Neural cell (in vitro differentiated cells): ENCODE data around the gene ASAP3. TPM values are rescaled to one million over a fixed set of nuclear protein-coding genes. Genes with fewer than 3 reads are reported as not detected.

Experiments used
- H2AFZ ChIP-seq: fragments of 200-600, 300-800 bp; sonication (generic), shearing (Covaris generic); 2 replicates; pipeline ENCODE4 v1.6.0; 2014; ENCODE audit warnings: low read depth, mild to moderate bottlenecking, antibody characterized with exemption, low read length, moderate library complexity
- H3F3A ChIP-seq: fragments of 200-600 bp; shearing (Covaris generic); 2 replicates; pipeline ENCODE4 v1.6.1; 2016; ENCODE audit warnings: mild to moderate bottlenecking, moderate library complexity, mixed read lengths, antibody characterized with exemption, low read length; ENCODE audit not compliant: insufficient read depth, poor library complexity, severe bottlenecking
- H3K27ac ChIP-seq: fragments of 200-600, 300-800 bp; sonication (generic), shearing (Covaris generic); 2 replicates; pipeline ENCODE4 v1.5.1; 2014; ENCODE audit warnings: mild to moderate bottlenecking, low read length, moderate library complexity
- H3K27me3 ChIP-seq: fragments of 300-800, 200-600 bp; sonication (generic), shearing (Covaris generic); 2 replicates; pipeline ENCODE4 v1.6.0; 2014; ENCODE audit warnings: mild to moderate bottlenecking, low read depth, low read length, moderate library complexity; ENCODE audit not compliant: insufficient read depth
- H3K36me3 ChIP-seq: fragments of 300-800, 200-600 bp; sonication (generic), shearing (Covaris generic); 2 replicates; pipeline ENCODE4 v1.5.1; 2014; ENCODE audit warnings: mild to moderate bottlenecking, antibody characterized with exemption, low read length, moderate library complexity; ENCODE audit not compliant: insufficient read depth
- H3K4me2 ChIP-seq: fragments of 300-800, 200-600 bp; sonication (generic), shearing (Covaris generic); 2 replicates; pipeline ENCODE4 v1.6.0; 2014; ENCODE audit warnings: mild to moderate bottlenecking, low read length
- H3K4me3 ChIP-seq: fragments of 300-800, 200-600 bp; sonication (generic), shearing (Covaris generic); 2 replicates; pipeline ENCODE4 v1.5.1; 2014; ENCODE audit warnings: mild to moderate bottlenecking, low read length, moderate library complexity
- H3K79me2 ChIP-seq: fragments of 200-600 bp; shearing (Covaris generic); replicated peaks from 2 replicates; pipeline ENCODE4 v1.6.0; 2014; ENCODE audit warnings: mild to moderate bottlenecking, low read length, moderate library complexity; ENCODE audit not compliant: insufficient read depth
- H3K9ac ChIP-seq: fragments of 300-800, 200-600 bp; sonication (generic), shearing (Covaris generic); 2 replicates; pipeline ENCODE4 v1.6.1; 2016; ENCODE audit warnings: mild to moderate bottlenecking, low read length, mixed read lengths
- H3K9me2 ChIP-seq: fragments of 200-600 bp; shearing (Covaris generic); 2 replicates; pipeline ENCODE4 v1.6.1; 2016; ENCODE audit warnings: mild to moderate bottlenecking, low read length, mixed read lengths; ENCODE audit not compliant: insufficient read depth
- H3K9me3 ChIP-seq: fragments of 200-600, 300-800 bp; sonication (generic), shearing (Covaris generic); 2 replicates; pipeline ENCODE4 v1.6.1; 2016; ENCODE audit warnings: mild to moderate bottlenecking, mixed run types, low read length, moderate library complexity, mixed read lengths
- H4K20me1 ChIP-seq: fragments of 200-600 bp; shearing (Covaris generic); 2 replicates; pipeline ENCODE4 v1.6.1; 2016; ENCODE audit warnings: mild to moderate bottlenecking, mixed run types; ENCODE audit not compliant: insufficient read depth
- EP300 ChIP-seq: fragments of 450-650 bp; conservative IDR thresholded peaks from 2 replicates; pipeline ENCODE4 v1.6.1; 2014; ENCODE audit warnings: antibody characterized with exemption, mild to moderate bottlenecking, moderate library complexity; ENCODE audit not compliant: poor library complexity, severe bottlenecking
- EZH2 ChIP-seq: fragments of 200-600, 300-800 bp; shearing (Covaris generic), sonication (generic); IDR thresholded peaks from 2 replicates; pipeline ENCODE4 v1.6.1; 2014; ENCODE audit warnings: antibody characterized with exemption, low read length, borderline replicate concordance, mild to moderate bottlenecking; ENCODE audit not compliant: insufficient read depth, poor library complexity, severe bottlenecking
- MXI1 ChIP-seq: fragments of 450-650 bp; conservative IDR thresholded peaks from 2 replicates; pipeline ENCODE4 v1.6.1; 2014; ENCODE audit warnings: antibody characterized with exemption, mild to moderate bottlenecking; ENCODE audit not compliant: poor library complexity, severe bottlenecking
- POLR2AphosphoS5 ChIP-seq: IDR thresholded peaks from 2 replicates; pipeline ENCODE4 v1.6.1; 2012
- RAD21 ChIP-seq: fragments of 450-650 bp; conservative IDR thresholded peaks from 2 replicates; pipeline ENCODE4 v1.6.1; 2014; ENCODE audit warnings: antibody characterized with exemption, mild to moderate bottlenecking, moderate library complexity
- REST ChIP-seq: IDR thresholded peaks from 2 replicates; pipeline ENCODE4 v1.6.1; 2012; ENCODE audit warnings: borderline replicate concordance
- SMC3 ChIP-seq: fragments of 450-650 bp; conservative IDR thresholded peaks from 2 replicates; pipeline ENCODE4 v1.6.1; 2014; ENCODE audit warnings: antibody characterized with exemption, mild to moderate bottlenecking, moderate library complexity; ENCODE audit not compliant: poor library complexity
- TAF1 ChIP-seq: IDR thresholded peaks from 2 replicates; pipeline ENCODE4 v1.6.1; 2012; ENCODE audit warnings: low read depth
- polyA plus RNA-seq: library from polyadenylated mRNA; depleted of rRNA; stranded (reverse); fragments of >200 nt; gene quantifications from 2 replicates; pipeline ENCODE4 v1.2.3, GENCODE V29; 2014
- TF ChIP-seq, protein P1 (sequence below): fragments of 450-650 bp; IDR thresholded peaks from 2 replicates; pipeline ENCODE4 v1.5.1; 2014; ENCODE audit warnings: antibody characterized with exemption, mild to moderate bottlenecking, moderate library complexity; ENCODE audit not compliant: poor library complexity, severe bottlenecking

ASAP3 gene
- polyA plus RNA-seq, 1 donor from 2014 or later: 24.9 TPM

DNA sequence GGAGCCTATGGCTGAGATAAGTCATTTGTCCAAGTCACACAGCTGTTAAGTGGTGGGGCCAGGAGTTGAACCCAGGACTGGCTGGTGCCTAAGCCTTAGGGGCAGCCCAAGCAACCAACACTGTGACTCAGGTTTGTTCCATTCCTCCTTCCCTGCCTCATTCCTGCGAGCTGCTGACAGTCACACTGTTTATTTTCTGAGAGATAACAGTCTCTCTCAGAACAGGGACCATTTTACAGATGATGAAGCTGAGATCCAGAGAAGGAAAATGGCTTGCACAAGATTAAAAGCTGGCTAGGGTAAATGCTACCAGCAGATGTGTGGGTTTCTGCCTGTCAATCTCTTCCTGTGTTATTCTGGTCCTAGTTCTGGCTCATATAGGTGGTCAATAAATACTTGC is 35.1 kb downstream of the ASAP3 start:
- no peak overlapping the region for H3K27ac ChIP-seq
- H3K4me3 ChIP-seq: no peak overlapping the region
- no peaks in the 10 kb centered on the region for H3K27me3 ChIP-seq
- no peaks in the 10 kb centered on the region for H3F3A ChIP-seq
- no peaks in the 10 kb centered on the region for H3K9me3 ChIP-seq
- no peak overlapping the region for H3K4me2 ChIP-seq
- TF ChIP-seq RAD21 (no peak), POLR2AphosphoS5 (no peak), SMC3 (no peak), EZH2 (no peak), MXI1 (no peak), EP300 (no peak), TAF1 (no peak), REST (no peak)
- TF ChIP-seq, protein P1, sequence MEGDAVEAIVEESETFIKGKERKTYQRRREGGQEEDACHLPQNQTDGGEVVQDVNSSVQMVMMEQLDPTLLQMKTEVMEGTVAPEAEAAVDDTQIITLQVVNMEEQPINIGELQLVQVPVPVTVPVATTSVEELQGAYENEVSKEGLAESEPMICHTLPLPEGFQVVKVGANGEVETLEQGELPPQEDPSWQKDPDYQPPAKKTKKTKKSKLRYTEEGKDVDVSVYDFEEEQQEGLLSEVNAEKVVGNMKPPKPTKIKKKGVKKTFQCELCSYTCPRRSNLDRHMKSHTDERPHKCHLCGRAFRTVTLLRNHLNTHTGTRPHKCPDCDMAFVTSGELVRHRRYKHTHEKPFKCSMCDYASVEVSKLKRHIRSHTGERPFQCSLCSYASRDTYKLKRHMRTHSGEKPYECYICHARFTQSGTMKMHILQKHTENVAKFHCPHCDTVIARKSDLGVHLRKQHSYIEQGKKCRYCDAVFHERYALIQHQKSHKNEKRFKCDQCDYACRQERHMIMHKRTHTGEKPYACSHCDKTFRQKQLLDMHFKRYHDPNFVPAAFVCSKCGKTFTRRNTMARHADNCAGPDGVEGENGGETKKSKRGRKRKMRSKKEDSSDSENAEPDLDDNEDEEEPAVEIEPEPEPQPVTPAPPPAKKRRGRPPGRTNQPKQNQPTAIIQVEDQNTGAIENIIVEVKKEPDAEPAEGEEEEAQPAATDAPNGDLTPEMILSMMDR: no peak
- no peaks in the 10 kb centered on the region for H3K9me2 ChIP-seq
- no peak overlapping the region for H3K9ac ChIP-seq
- no peaks in the 10 kb centered on the region for H3K36me3 ChIP-seq
- H4K20me1 ChIP-seq: no peaks in the 10 kb centered on the region
- no peaks in the 10 kb centered on the region for H3K79me2 ChIP-seq
- H2AFZ ChIP-seq: no peak overlapping the region

DNA sequence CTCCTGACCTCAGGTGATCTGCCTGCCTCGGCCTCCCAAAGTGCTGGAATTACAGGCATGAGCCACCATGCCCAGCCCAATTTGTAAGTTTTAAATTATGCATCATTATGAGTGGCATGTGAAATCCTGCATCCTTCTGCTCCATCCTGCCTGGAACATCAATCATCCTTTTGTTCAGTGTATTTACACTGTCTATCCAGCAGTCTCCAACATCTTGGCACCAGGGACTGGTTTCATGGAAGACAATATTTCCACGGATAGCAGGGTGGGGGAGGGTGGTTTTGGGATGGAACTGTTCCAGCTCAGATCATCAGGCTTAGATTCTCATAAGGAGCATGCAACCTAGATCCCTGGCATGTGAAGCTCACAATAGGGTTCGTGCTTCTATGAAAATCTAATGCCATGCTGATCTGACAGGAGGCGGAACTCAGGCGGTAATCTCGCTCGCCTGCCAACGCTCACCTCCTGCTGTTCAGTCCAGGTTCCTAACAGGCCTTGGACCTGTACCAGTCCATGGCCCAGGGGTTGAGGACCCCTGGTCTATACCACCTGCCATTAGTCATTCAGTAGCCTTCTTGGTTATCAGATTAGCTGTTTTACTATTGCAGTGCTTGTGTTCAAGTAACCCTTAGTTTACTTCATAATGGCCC is 37.2 kb downstream of the ASAP3 start:
- TF ChIP-seq POLR2AphosphoS5: no peak
- TF ChIP-seq REST: peak; percentile 80
- no peaks in the 10 kb centered on the region for H4K20me1 ChIP-seq
- H3K79me2 ChIP-seq: no peaks in the 10 kb centered on the region
- H2AFZ ChIP-seq: no peak overlapping the region
- no peaks in the 10 kb centered on the region for H3K9me2 ChIP-seq
- H3K4me2 ChIP-seq: no peak overlapping the region
- H3K9ac ChIP-seq: no peak overlapping the region
- H3K36me3 ChIP-seq: no peaks in the 10 kb centered on the region
- no peak overlapping the region for H3K4me3 ChIP-seq
- H3K27ac ChIP-seq: no peak overlapping the region
- H3K9me3 ChIP-seq: no peaks in the 10 kb centered on the region
- H3K27me3 ChIP-seq: no peaks in the 10 kb centered on the region
- no peaks in the 10 kb centered on the region for H3F3A ChIP-seq
